HCT116 (cell line): ENCODE data around the gene SYNE1. TPM values are rescaled to one million over a fixed set of nuclear protein-coding genes. Genes with fewer than 3 reads are reported as not detected.

Experiments
- ATAC-seq: fragments of 200-7000 bp; cut with Tn5 transposase; 2 replicates; pipeline ENCODE4 v1.9.1; 2020; ENCODE audit warnings: mild to moderate bottlenecking, moderate library complexity
- BruUV-seq: library from RNA; stranded (reverse); fragments of 400-500 nt; replicated peaks from 2 replicates; lab custom pipeline; 2021; lab: Mats Ljungman, UMichigan
- CTCF ChIA-PET: fragments of 300-600 bp; sonication (Branson Sonifier 250); formaldehyde crosslinking; loops from one replicate; lab custom pipeline; 2021; ENCODE audit warnings: antibody characterized with exemption; lab: Charles Lee
- POLR2A ChIA-PET: fragments of 300-600, 350-600 bp; sonication (Branson Sonifier 250); formaldehyde crosslinking; loops from one replicate; lab custom pipeline; 2021; ENCODE audit warnings: antibody characterized with exemption; lab: Charles Lee
- RAD21 ChIA-PET, 2 experiments: fragments of 300-600 bp; sonication (Branson Sonifier 250); formaldehyde crosslinking; loops; one replicate each; lab custom pipeline; 2023; ENCODE audit warnings: low total read pairs in 2 of 2; ENCODE audit not compliant: uncharacterized antibody in 2 of 2, unreplicated experiment in 2 of 2, low non-redundant PET in 1 of 2; lab: Charles Lee
- DNase-seq: peaks from one replicate; pipeline ENCODE4 v3.0.0-alpha.2; 2010; ENCODE audit warnings: low read depth, low spot score
- H2AFZ ChIP-seq: fragments of 200-600 bp; shearing (Covaris generic), sonication (generic); 2 replicates; pipeline ENCODE4 v1.6.1; 2017; ENCODE audit warnings: low read depth, mixed run types, mixed read lengths, antibody characterized with exemption, low read length; ENCODE audit not compliant: poor library complexity, severe bottlenecking
- H3K27ac ChIP-seq: 2 replicates; pipeline ENCODE4 v1.5.1; 2012; ENCODE audit warnings: low read depth, low read length
- H3K27me3 ChIP-seq: fragments of 200-600 bp; sonication (generic); 2 replicates; pipeline ENCODE4 v1.6.1; 2016; ENCODE audit warnings: mixed run types, low read length, mixed read lengths; ENCODE audit not compliant: insufficient read depth
- H3K36me3 ChIP-seq, 2 experiments: fragments of 200-500 bp in 1 of 2; fragments of 200-600 bp in 1 of 2; sonication (Bioruptor generic) in 1 of 2; sonication (generic) in 1 of 2; 2 replicates each; pipeline versions ENCODE4 v1.5.1 to v1.6.1; 2014 to 2016; ENCODE audit warnings: low read length in 2 of 2, inconsistent platforms in 1 of 2, mixed read lengths in 1 of 2, mixed run types in 1 of 2; ENCODE audit not compliant: insufficient read depth in 2 of 2, control insufficient read depth in 1 of 2
- H3K4me1 ChIP-seq, 2 experiments: fragments of 200-600 bp in 1 of 2; sonication (generic) in 1 of 2; 2 replicates each; pipeline versions ENCODE4 v1.5.1 to v1.6.1; 2012 to 2017; ENCODE audit warnings: low read length in 2 of 2, inconsistent platforms in 1 of 2, mild to moderate bottlenecking in 1 of 2, mixed read lengths in 1 of 2, mixed run types in 1 of 2, moderate library complexity in 1 of 2; ENCODE audit not compliant: insufficient read depth in 2 of 2, control insufficient read depth in 1 of 2
- H3K4me2 ChIP-seq: fragments of 200-600 bp; sonication (generic); 2 replicates; pipeline ENCODE4 v1.6.1; 2017; ENCODE audit warnings: mixed run types, low read length, mixed read lengths
- H3K4me3 ChIP-seq, 2 experiments: fragments of 200-600 bp in 1 of 2; sonication (generic) in 1 of 2; replicated peaks in 1 of 2; 2 replicates each; pipeline ENCODE4 v1.5.1; 2011 to 2016; ENCODE audit warnings: low read length in 2 of 2, control low read depth in 1 of 2, low read depth in 1 of 2, mild to moderate bottlenecking in 1 of 2, mixed read lengths in 1 of 2, mixed run types in 1 of 2
- H3K79me2 ChIP-seq: fragments of 200-600 bp; sonication (generic); 2 replicates; pipeline ENCODE4 v1.6.1; 2017; ENCODE audit warnings: mild to moderate bottlenecking, mixed run types, low read length, moderate library complexity, mixed read lengths; ENCODE audit not compliant: insufficient read depth
- H3K9ac ChIP-seq: fragments of 200-600 bp; sonication (generic); 2 replicates; pipeline ENCODE4 v1.6.1; 2016; ENCODE audit warnings: low read length, mixed read lengths
- H3K9me2 ChIP-seq: fragments of 200-600 bp; sonication (generic), shearing (Covaris generic); 2 replicates; pipeline ENCODE4 v1.6.1; 2017; ENCODE audit warnings: mixed run types, mild to moderate bottlenecking, moderate library complexity; ENCODE audit not compliant: insufficient read depth
- H3K9me3 ChIP-seq, 2 experiments: fragments of 200-500 bp in 1 of 2; fragments of 200-600 bp in 1 of 2; sonication (Bioruptor generic) in 1 of 2; sonication (generic) in 1 of 2; 2 replicates each; pipeline ENCODE4 v1.6.1; 2014 to 2017; ENCODE audit warnings: low read length in 2 of 2, mixed read lengths in 2 of 2, inconsistent platforms in 1 of 2, low read depth in 1 of 2, mild to moderate bottlenecking in 1 of 2, mixed run types in 1 of 2, moderate library complexity in 1 of 2; ENCODE audit not compliant: control insufficient read depth in 1 of 2, insufficient read depth in 1 of 2
- H4K20me1 ChIP-seq: fragments of 200-600 bp; sonication (generic), shearing (Covaris generic); 2 replicates; pipeline ENCODE4 v1.6.1; 2017; ENCODE audit warnings: mixed run types, mild to moderate bottlenecking, moderate library complexity; ENCODE audit not compliant: insufficient read depth
- CBX3 ChIP-seq: IDR thresholded peaks from 2 replicates; pipeline ENCODE4 v1.6.1; 2012; ENCODE audit warnings: low read depth
- CEBPB ChIP-seq: IDR thresholded peaks from 2 replicates; pipeline ENCODE4 v1.6.1; 2012; ENCODE audit warnings: low read depth
- ELF1 ChIP-seq: IDR thresholded peaks from 2 replicates; pipeline ENCODE4 v1.6.1; 2012; ENCODE audit warnings: low read depth, borderline replicate concordance
- EZH2 ChIP-seq: fragments of 200-600 bp; sonication (generic); IDR thresholded peaks from 2 replicates; pipeline ENCODE4 v1.6.1; 2017; ENCODE audit warnings: antibody characterized with exemption, mixed run types
- EZH2phosphoT487 ChIP-seq: fragments of 200-600 bp; IDR thresholded peaks from 2 replicates; pipeline ENCODE4 v1.6.1; 2018; ENCODE audit warnings: antibody characterized with exemption, borderline replicate concordance
- FOSL1 ChIP-seq: IDR thresholded peaks from 2 replicates; pipeline ENCODE4 v1.6.1; 2012; ENCODE audit warnings: low read depth
- JUND ChIP-seq: IDR thresholded peaks from 2 replicates; pipeline ENCODE4 v1.6.1; 2012
- POLR2A ChIP-seq: IDR thresholded peaks from 2 replicates; pipeline ENCODE4 v1.7.0; 2011; ENCODE audit warnings: borderline replicate concordance; ENCODE audit not compliant: insufficient read depth, insufficient read length; ENCODE audit errors: extremely low read depth
- SRF ChIP-seq: IDR thresholded peaks from 2 replicates; pipeline ENCODE4 v1.6.1; 2012; ENCODE audit warnings: low read depth
- YY1 ChIP-seq: IDR thresholded peaks from 2 replicates; pipeline ENCODE4 v1.6.1; 2011; ENCODE audit warnings: low read length, low read depth, moderate library complexity, mild to moderate bottlenecking; ENCODE audit not compliant: insufficient replicate concordance; ENCODE audit errors: extremely low read depth
- ZFX ChIP-seq: fragments of 450-650 bp; IDR thresholded peaks from 2 replicates; pipeline ENCODE4 v1.6.1; 2017
- intact Hi-C: fragments of 100-400 bp; cut with micrococcal nuclease; formaldehyde crosslinking; loops from 2 replicates; pipeline ENCODE4 v1.10.0; 2022
- total RNA-seq: library from RNA; stranded (reverse); gene quantifications from one replicate; pipeline ENCODE4 v1.2.1, GENCODE V29; 2021; ENCODE audit not compliant: unreplicated experiment
- TF ChIP-seq, protein P1 (sequence below), 3 experiments: fragments of 200-600 bp in 1 of 3; sonication (generic) in 1 of 3; IDR thresholded peaks in 2 of 3; conservative IDR thresholded peaks in 1 of 3; 2 replicates each; pipeline ENCODE4 v1.5.1; 2012 to 2017; ENCODE audit warnings: low read depth in 2 of 3, low read length in 2 of 3, antibody characterized with exemption in 1 of 3, borderline replicate concordance in 1 of 3, control low read depth in 1 of 3, mild to moderate bottlenecking in 1 of 3, mixed read lengths in 1 of 3, mixed run types in 1 of 3, moderate library complexity in 1 of 3; ENCODE audit not compliant: insufficient read depth in 1 of 3
- TF ChIP-seq, protein P2 (sequence below): IDR thresholded peaks from 2 replicates; pipeline ENCODE4 v1.6.1; 2011; ENCODE audit warnings: mild to moderate bottlenecking, low read length, moderate library complexity; ENCODE audit not compliant: insufficient replicate concordance; ENCODE audit errors: extremely low read depth

The SYNE1 gene
- total RNA-seq, 1 experiment from 2014 or later: 5.4 TPM

DNA sequence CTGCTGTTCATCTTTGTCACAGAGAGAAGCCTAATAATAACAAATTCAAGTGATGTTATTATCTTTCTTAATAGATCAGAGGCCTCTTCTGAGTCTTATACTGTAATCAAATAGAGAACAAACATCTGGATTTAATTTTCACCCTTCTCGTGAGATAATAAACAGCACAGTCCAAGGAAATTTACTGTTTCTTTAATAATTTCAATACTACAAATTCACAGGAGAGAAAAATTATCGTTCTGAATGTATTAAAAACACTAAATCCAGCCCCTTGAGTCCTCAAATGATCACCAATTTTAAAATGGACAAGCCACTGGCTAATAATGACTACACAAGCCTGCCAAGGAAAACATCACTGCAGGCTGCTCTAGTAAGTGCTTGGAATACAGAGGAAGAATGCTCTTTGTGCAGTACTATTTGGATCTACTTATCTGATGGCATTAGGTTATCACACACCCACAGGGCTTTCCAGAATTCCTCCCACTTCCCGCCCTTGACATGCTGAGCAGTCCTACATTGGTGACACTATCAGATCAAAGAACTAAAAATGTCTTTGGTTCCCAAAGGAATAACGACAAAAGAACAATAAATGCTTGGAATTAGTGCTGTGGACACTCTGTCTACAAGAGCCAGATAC is 38.1 kb downstream of the SYNE1 start:
- Histone ChIP-seq H3K27me3 (no peaks in the 10 kb centered on the region), H3K36me3 (no peaks in the 10 kb centered on the region), H3K9me2 (no peaks in the 10 kb centered on the region), H3K27ac (no peak overlapping the region), H3K4me1 (peaks cover 0 to 3% of the 10 kb centered on the region in 2 experiments; a peak in 1 of 4 replicates), H3K4me3 (no peak overlapping the region), H3K9ac (no peak overlapping the region), H3K4me2 (no peak overlapping the region), H2AFZ (no peak overlapping the region), H4K20me1 (no peaks in the 10 kb centered on the region), H3K9me3 (no peaks in the 10 kb centered on the region), H3K79me2 (no peaks in the 10 kb centered on the region)
- TF ChIP-seq CEBPB (no peak), POLR2A (no peak), FOSL1 (no peak), CBX3 (no peak), ZFX (no peak), SRF (no peak), YY1 (no peak), ELF1 (no peak), JUND (no peak), EZH2phosphoT487 (no peak), EZH2 (no peak)
- TF ChIP-seq, protein P1, sequence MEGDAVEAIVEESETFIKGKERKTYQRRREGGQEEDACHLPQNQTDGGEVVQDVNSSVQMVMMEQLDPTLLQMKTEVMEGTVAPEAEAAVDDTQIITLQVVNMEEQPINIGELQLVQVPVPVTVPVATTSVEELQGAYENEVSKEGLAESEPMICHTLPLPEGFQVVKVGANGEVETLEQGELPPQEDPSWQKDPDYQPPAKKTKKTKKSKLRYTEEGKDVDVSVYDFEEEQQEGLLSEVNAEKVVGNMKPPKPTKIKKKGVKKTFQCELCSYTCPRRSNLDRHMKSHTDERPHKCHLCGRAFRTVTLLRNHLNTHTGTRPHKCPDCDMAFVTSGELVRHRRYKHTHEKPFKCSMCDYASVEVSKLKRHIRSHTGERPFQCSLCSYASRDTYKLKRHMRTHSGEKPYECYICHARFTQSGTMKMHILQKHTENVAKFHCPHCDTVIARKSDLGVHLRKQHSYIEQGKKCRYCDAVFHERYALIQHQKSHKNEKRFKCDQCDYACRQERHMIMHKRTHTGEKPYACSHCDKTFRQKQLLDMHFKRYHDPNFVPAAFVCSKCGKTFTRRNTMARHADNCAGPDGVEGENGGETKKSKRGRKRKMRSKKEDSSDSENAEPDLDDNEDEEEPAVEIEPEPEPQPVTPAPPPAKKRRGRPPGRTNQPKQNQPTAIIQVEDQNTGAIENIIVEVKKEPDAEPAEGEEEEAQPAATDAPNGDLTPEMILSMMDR (IDR thresholded peaks at IDR 0.05 in 2 of 3, conservative IDR thresholded peaks at IDR 0.05 in 1 of 3; ENCODE audit: borderline replicate concordance in 1 of 3, insufficient read depth in 1 of 3, low read depth in 2 of 3, low read length in 2 of 3): no peak
- TF ChIP-seq, protein P2, sequence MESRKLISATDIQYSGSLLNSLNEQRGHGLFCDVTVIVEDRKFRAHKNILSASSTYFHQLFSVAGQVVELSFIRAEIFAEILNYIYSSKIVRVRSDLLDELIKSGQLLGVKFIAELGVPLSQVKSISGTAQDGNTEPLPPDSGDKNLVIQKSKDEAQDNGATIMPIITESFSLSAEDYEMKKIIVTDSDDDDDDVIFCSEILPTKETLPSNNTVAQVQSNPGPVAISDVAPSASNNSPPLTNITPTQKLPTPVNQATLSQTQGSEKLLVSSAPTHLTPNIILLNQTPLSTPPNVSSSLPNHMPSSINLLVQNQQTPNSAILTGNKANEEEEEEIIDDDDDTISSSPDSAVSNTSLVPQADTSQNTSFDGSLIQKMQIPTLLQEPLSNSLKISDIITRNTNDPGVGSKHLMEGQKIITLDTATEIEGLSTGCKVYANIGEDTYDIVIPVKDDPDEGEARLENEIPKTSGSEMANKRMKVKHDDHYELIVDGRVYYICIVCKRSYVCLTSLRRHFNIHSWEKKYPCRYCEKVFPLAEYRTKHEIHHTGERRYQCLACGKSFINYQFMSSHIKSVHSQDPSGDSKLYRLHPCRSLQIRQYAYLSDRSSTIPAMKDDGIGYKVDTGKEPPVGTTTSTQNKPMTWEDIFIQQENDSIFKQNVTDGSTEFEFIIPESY: no peak
- DNase-seq (no peak), ATAC-seq (no peak)
- intact Hi-C loops: no loop called here
- no TSS peak for BruUV-seq
- ChIA-PET POLR2A (no interaction called here), CTCF (no interaction called here), RAD21 (no interaction called here)
